Keratinocyte (primary cell): ENCODE results near the gene OPHN1.

ENCODE experiments used
- EZH2 ChIP-seq: IDR thresholded peaks from one replicate; pipeline ENCODE4 v1.6.1; 2012; ENCODE audit warnings: inconsistent platforms, mild to moderate bottlenecking, low read length, moderate library complexity
- TF ChIP-seq, protein P1 (sequence below), 3 experiments: IDR thresholded peaks in 1 of 3; conservative IDR thresholded peaks in 1 of 3; optimal IDR thresholded peaks in 1 of 3; 2 replicates in 2 of 3; 3 replicates in 1 of 3; pipeline versions ENCODE3 to v1.5.1; 2011; ENCODE audit warnings: low read length in 3 of 3, mild to moderate bottlenecking in 3 of 3, moderate library complexity in 2 of 3, control low read depth in 1 of 3, inconsistent platforms in 1 of 3; ENCODE audit not compliant: insufficient read depth in 2 of 3; ENCODE audit errors: extremely low read depth in 1 of 3

DNA sequence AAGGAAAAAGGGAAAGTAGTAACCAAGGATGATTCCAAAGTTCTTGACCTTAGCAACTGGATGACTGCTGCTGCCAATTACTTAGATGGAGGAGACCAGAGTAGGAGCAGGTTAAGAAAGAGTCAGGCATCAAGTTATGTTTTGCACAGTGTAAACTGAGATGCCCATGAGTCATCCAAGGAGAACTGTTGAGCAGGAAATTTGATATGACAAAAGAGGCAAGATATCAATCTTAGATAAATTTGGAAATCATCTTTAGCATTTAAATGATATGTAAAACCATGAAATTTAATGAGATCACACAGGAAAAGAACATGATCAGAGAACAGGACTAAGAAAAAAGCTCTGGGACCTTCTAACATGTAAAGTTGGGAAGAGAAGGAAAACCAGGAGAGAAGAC lies 361.3 kb downstream of the OPHN1 start:
- TF ChIP-seq, protein P1, sequence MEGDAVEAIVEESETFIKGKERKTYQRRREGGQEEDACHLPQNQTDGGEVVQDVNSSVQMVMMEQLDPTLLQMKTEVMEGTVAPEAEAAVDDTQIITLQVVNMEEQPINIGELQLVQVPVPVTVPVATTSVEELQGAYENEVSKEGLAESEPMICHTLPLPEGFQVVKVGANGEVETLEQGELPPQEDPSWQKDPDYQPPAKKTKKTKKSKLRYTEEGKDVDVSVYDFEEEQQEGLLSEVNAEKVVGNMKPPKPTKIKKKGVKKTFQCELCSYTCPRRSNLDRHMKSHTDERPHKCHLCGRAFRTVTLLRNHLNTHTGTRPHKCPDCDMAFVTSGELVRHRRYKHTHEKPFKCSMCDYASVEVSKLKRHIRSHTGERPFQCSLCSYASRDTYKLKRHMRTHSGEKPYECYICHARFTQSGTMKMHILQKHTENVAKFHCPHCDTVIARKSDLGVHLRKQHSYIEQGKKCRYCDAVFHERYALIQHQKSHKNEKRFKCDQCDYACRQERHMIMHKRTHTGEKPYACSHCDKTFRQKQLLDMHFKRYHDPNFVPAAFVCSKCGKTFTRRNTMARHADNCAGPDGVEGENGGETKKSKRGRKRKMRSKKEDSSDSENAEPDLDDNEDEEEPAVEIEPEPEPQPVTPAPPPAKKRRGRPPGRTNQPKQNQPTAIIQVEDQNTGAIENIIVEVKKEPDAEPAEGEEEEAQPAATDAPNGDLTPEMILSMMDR (optimal IDR thresholded peaks at IDR 0.05 in 1 of 3, IDR thresholded peaks at IDR 0.05 in 1 of 3, conservative IDR thresholded peaks at IDR 0.05 in 1 of 3; ENCODE audit: extremely low read depth in 1 of 3, insufficient read depth in 2 of 3, low read length in 3 of 3): no peak
- TF ChIP-seq EZH2: no peak
